Skeletal muscle satellite cell (primary cell): ENCODE measurements around the gene CAMTA1.

Source experiments
- H3K27me3 ChIP-seq: 2 replicates; pipeline ENCODE4 v1.7.0; 2013; ENCODE audit warnings: low read length; ENCODE audit not compliant: control insufficient read depth, insufficient read depth
- H3K36me3 ChIP-seq: 2 replicates; pipeline ENCODE4 v1.7.0; 2013; ENCODE audit warnings: mild to moderate bottlenecking, control low read depth, low read length; ENCODE audit not compliant: insufficient read depth
- H3K4me1 ChIP-seq: 2 replicates; pipeline ENCODE4 v1.7.0; 2013; ENCODE audit warnings: low read length; ENCODE audit not compliant: control insufficient read depth, insufficient read depth
- H3K4me2 ChIP-seq: 2 replicates; pipeline ENCODE4 v1.7.0; 2013; ENCODE audit warnings: mild to moderate bottlenecking, low read length
- H3K4me3 ChIP-seq: 2 replicates; pipeline ENCODE4 v1.7.0; 2013; ENCODE audit warnings: low read length
- H3K9ac ChIP-seq: 2 replicates; pipeline ENCODE4 v1.7.0; 2013; ENCODE audit warnings: mild to moderate bottlenecking, low read depth, low read length, moderate library complexity
- H3K9me3 ChIP-seq: replicated peaks from 2 replicates; pipeline ENCODE4 v1.7.0; 2013; ENCODE audit warnings: mild to moderate bottlenecking, control low read depth, low read length

CAMTA1 gene

GRCh38 chr1:6959491-6959890, 174.2 kb downstream of the CAMTA1 start:
- Histone ChIP-seq H3K36me3 (no peaks in the 10 kb centered on the region), H3K9me3 (no peaks in the 10 kb centered on the region), H3K4me1 (no peaks in the 10 kb centered on the region), H3K27me3 (peaks cover 50% of the 10 kb centered on the region), H3K9ac (no peak overlapping the region), H3K4me3 (no peak overlapping the region), H3K4me2 (no peak overlapping the region)

- H3K4me2 ChIP-seq: no peak overlapping the region
- no peaks in the 10 kb centered on the region for H3K4me1 ChIP-seq
- no peaks in the 10 kb centered on the region for H3K9me3 ChIP-seq
- H3K4me3 ChIP-seq: no peak overlapping the region
- H3K9ac ChIP-seq: no peak overlapping the region
- peaks cover 51% of the 10 kb centered on the region for H3K27me3 ChIP-seq
- H3K36me3 ChIP-seq: no peaks in the 10 kb centered on the region
Measured at GRCh38 chr1:6960291-6960811, 175.1 kb downstream of the CAMTA1 start.

GRCh38 chr1:6960860-6961259, 175.6 kb downstream of the CAMTA1 start:
- H3K27me3 ChIP-seq: peaks cover 57% of the 10 kb centered on the region

GRCh38 chr1:6961289-6961688, 176.0 kb downstream of the CAMTA1 start:
- peaks cover 57% of the 10 kb centered on the region for H3K27me3 ChIP-seq
- H3K36me3 ChIP-seq: no peaks in the 10 kb centered on the region

More at GRCh38 chr1:6960860-6961259, 175.6 kb downstream of the CAMTA1 start:
- Histone ChIP-seq H3K36me3 (no peaks in the 10 kb centered on the region), H3K4me3 (no peak overlapping the region), H3K9me3 (no peaks in the 10 kb centered on the region), H3K4me2 (no peak overlapping the region), H3K4me1 (no peaks in the 10 kb centered on the region), H3K9ac (no peak overlapping the region)

GRCh38 chr1:6961905-6962477, 176.7 kb downstream of the CAMTA1 start:
- Histone ChIP-seq H3K9ac (no peak overlapping the region), H3K36me3 (no peaks in the 10 kb centered on the region), H3K27me3 (peaks cover 51% of the 10 kb centered on the region), H3K4me1 (no peaks in the 10 kb centered on the region), H3K9me3 (no peaks in the 10 kb centered on the region), H3K4me3 (no peak overlapping the region), H3K4me2 (no peak overlapping the region)

More at GRCh38 chr1:6961289-6961688, 176.0 kb downstream of the CAMTA1 start:
- Histone ChIP-seq H3K9ac (no peak overlapping the region), H3K4me3 (no peak overlapping the region), H3K4me2 (no peak overlapping the region), H3K4me1 (no peaks in the 10 kb centered on the region), H3K9me3 (no peaks in the 10 kb centered on the region)

- Histone ChIP-seq H3K27me3 (peaks cover 49% of the 10 kb centered on the region), H3K4me1 (no peaks in the 10 kb centered on the region), H3K36me3 (no peaks in the 10 kb centered on the region), H3K4me2 (no peak overlapping the region), H3K9me3 (no peaks in the 10 kb centered on the region), H3K4me3 (no peak overlapping the region), H3K9ac (no peak overlapping the region)
Measured at GRCh38 chr1:6962478-6962995, 177.3 kb downstream of the CAMTA1 start.

- Histone ChIP-seq H3K4me3 (no peak overlapping the region), H3K9ac (no peak overlapping the region), H3K27me3 (peaks cover 46% of the 10 kb centered on the region), H3K4me1 (no peaks in the 10 kb centered on the region), H3K9me3 (no peaks in the 10 kb centered on the region), H3K36me3 (no peaks in the 10 kb centered on the region), H3K4me2 (no peak overlapping the region)
Measured at GRCh38 chr1:6962996-6963911, 178.0 kb downstream of the CAMTA1 start.

- Histone ChIP-seq H3K4me3 (no peak overlapping the region), H3K4me1 (no peaks in the 10 kb centered on the region)
Measured at GRCh38 chr1:6963912-6964307, 178.7 kb downstream of the CAMTA1 start.

GRCh38 chr1:6965083-6965934, 180.1 kb downstream of the CAMTA1 start:
- H3K27me3 ChIP-seq: peaks cover 40% of the 10 kb centered on the region
- H3K9ac ChIP-seq: no peak overlapping the region
- H3K4me2 ChIP-seq: no peak overlapping the region
- no peak overlapping the region for H3K4me3 ChIP-seq
- no peaks in the 10 kb centered on the region for H3K9me3 ChIP-seq
- H3K4me1 ChIP-seq: no peaks in the 10 kb centered on the region
- H3K36me3 ChIP-seq: no peaks in the 10 kb centered on the region

More at GRCh38 chr1:6963912-6964307, 178.7 kb downstream of the CAMTA1 start:
- Histone ChIP-seq H3K9ac (no peak overlapping the region), H3K4me2 (no peak overlapping the region), H3K36me3 (no peaks in the 10 kb centered on the region), H3K9me3 (no peaks in the 10 kb centered on the region), H3K27me3 (peaks cover 46% of the 10 kb centered on the region)

GRCh38 chr1:6965935-6966241, 180.6 kb downstream of the CAMTA1 start:
- H3K9me3 ChIP-seq: no peaks in the 10 kb centered on the region

GRCh38 chr1:6966326-6966725, 181.1 kb downstream of the CAMTA1 start:
- no peaks in the 10 kb centered on the region for H3K9me3 ChIP-seq
- peaks cover 30% of the 10 kb centered on the region for H3K27me3 ChIP-seq
- no peak overlapping the region for H3K4me2 ChIP-seq
- H3K36me3 ChIP-seq: no peaks in the 10 kb centered on the region
- H3K4me3 ChIP-seq: no peak overlapping the region
- no peaks in the 10 kb centered on the region for H3K4me1 ChIP-seq
- no peak overlapping the region for H3K9ac ChIP-seq

More at GRCh38 chr1:6965935-6966241, 180.6 kb downstream of the CAMTA1 start:
- Histone ChIP-seq H3K9ac (no peak overlapping the region), H3K4me3 (no peak overlapping the region), H3K36me3 (no peaks in the 10 kb centered on the region), H3K4me1 (no peaks in the 10 kb centered on the region), H3K4me2 (no peak overlapping the region), H3K27me3 (peaks cover 35% of the 10 kb centered on the region)
